RWPE1 (cell line): ENCODE data around the gene PDE7B.
A peak's percentile ranks its signal among the peaks of the same experiment; 100 is the strongest.

Experiments
- CTCF ChIA-PET: fragments of 350-600 bp; sonication (Branson Sonifier 250); formaldehyde crosslinking; extraction: SDS; loops from one replicate; lab custom pipeline; 2021; lab: Yijun Ruan, JAX
- POLR2A ChIA-PET: fragments of 400-600 bp; formaldehyde crosslinking; extraction: SDS; loops from one replicate; lab custom pipeline; 2020; ENCODE audit warnings: antibody characterized with exemption; ENCODE audit not compliant: low non-redundant PET; lab: Yijun Ruan, JAX
- DNase-seq: peaks from one replicate; pipeline ENCODE4 v3.0.0; 2012; ENCODE audit warnings: low spot score
- H3K27ac ChIP-seq: fragments of 450-650 bp; 2 replicates; pipeline ENCODE4 v1.5.1; 2017
- TF ChIP-seq, protein P1 (sequence below): fragments of 450-650 bp; conservative IDR thresholded peaks from 2 replicates; pipeline ENCODE4 v1.5.1; 2017; ENCODE audit warnings: low read depth, mild to moderate bottlenecking

The PDE7B gene

DNA sequence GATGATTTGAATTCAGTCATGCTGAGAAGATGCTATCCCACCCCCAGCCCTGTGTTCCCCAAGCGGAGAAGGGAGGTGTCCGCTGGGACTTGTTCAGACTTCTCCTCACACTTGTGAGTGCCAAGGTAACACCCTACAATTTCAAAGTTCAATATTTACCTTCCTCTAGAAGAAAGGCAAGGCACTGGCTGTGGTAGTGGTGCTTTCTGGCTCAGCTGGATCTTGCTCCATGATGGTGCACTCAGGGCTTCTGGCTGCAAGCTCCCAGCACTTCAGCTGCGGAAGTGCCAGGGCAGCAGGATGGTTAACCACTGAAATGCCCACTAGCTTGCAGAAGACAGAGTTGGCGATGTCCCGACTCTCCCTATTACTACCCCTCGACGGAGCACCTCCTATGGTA lies 263.2 kb downstream of the PDE7B start:
- POLR2A ChIA-PET = no interaction called here

DNA sequence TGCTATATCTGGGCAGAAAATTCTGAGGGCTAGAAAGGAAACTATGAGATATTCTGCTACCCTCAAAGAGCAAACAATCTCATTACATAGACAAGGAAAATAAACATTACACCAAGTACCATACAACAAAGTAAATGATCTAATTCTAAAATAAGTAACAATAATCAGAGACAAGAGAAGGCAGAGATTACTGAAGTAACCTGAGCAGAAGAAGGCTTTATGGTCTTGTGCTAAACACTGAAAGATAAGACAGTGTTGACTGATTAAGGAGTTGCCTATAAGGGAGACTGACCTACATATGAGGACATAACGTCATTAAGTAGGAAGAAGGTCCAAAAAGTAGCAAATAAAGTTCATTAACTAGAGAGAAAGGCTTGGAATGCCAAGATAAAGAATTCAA lies 264.4 kb downstream of the PDE7B start:
- H3K27ac ChIP-seq = no peak overlapping the region
- ChIA-PET CTCF (no interaction called here), POLR2A (no interaction called here)
- DNase-seq = no peak
- TF ChIP-seq, protein P1, sequence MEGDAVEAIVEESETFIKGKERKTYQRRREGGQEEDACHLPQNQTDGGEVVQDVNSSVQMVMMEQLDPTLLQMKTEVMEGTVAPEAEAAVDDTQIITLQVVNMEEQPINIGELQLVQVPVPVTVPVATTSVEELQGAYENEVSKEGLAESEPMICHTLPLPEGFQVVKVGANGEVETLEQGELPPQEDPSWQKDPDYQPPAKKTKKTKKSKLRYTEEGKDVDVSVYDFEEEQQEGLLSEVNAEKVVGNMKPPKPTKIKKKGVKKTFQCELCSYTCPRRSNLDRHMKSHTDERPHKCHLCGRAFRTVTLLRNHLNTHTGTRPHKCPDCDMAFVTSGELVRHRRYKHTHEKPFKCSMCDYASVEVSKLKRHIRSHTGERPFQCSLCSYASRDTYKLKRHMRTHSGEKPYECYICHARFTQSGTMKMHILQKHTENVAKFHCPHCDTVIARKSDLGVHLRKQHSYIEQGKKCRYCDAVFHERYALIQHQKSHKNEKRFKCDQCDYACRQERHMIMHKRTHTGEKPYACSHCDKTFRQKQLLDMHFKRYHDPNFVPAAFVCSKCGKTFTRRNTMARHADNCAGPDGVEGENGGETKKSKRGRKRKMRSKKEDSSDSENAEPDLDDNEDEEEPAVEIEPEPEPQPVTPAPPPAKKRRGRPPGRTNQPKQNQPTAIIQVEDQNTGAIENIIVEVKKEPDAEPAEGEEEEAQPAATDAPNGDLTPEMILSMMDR = no peak

More for the DNA sequence above, 263.2 kb downstream of the PDE7B start:
- DNase-seq = no peak
- CTCF ChIA-PET = no interaction called here
- TF ChIP-seq, protein P1 = no peak
- H3K27ac ChIP-seq = no peak overlapping the region

DNA sequence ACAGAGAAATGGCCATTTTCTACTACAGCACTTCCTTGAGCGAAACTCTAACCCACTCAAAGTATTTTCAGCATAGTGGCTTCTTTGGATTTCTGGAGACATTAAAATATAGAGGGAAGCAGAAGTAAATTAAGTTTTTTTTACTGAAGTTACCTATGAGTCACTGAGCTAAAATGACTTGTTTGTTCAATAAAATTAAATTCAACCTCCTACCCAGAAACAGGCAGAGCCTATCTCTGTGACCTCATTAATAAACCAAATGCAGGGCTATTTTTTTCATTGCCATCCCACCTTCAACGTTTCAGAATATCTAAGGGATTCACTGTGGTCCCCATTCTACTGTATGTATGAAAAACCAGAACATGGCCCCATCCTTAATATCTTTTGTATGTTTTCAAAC lies 265.6 kb downstream of the PDE7B start:
- TF ChIP-seq, protein P1 = no peak
- no peak for DNase-seq
- POLR2A ChIA-PET = no interaction called here
- CTCF ChIA-PET = interaction anchor here (0.7 kb wide), 1 partner anchor 20 kb away, joined by 3 read pairs; no protein-coding TSS in a partner anchor
- H3K27ac ChIP-seq = no peak overlapping the region

DNA sequence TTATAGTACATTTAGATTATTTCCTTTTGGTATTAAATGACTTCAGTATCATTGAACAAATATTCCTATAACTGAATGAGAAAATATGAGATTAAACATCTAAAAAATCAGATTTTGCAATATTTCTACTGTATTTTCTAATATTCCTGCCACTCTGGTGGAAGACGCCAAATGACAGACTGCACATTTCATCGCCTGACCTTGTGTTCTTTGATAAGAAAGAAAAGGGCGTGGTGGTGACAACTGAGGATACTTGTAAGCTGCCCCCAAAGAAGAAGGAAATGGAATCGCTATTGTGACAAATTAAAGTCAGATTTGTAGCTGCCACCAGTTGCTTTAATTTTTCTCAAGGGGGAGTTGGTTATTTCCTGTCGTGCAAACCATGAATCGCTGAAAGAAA lies 267.3 kb downstream of the PDE7B start:
- TF ChIP-seq, protein P1 = no peak
- POLR2A ChIA-PET = no interaction called here
- DNase-seq = no peak
- no peak overlapping the region for H3K27ac ChIP-seq
- CTCF ChIA-PET = no interaction called here

DNA sequence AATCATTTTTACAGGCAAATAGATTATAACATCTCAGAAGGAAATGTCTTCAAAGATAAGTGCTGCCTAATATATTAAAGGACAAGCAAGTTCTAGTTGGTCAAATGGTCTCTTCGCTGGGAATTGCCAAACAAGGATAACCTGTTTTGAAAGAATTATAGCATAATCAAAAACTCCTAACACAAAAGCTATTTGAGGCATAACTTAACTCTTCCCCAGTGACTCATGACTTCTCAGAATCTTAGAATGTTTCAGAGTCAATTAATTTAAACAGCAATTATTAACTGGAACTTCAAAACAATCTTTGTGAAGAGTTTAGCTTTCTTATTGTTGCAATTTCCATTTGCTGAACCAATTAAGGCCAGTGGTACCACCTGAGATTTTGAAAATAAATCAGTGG lies 272.0 kb downstream of the PDE7B start:
- TF ChIP-seq, protein P1 = no peak
- ChIA-PET CTCF (interaction anchor here (1.7 kb wide), 1 partner anchor 10 kb away, joined by 14 read pairs; no protein-coding TSS in a partner anchor), POLR2A (no interaction called here)
- peak; percentile 16 for DNase-seq
- no peak overlapping the region for H3K27ac ChIP-seq

DNA sequence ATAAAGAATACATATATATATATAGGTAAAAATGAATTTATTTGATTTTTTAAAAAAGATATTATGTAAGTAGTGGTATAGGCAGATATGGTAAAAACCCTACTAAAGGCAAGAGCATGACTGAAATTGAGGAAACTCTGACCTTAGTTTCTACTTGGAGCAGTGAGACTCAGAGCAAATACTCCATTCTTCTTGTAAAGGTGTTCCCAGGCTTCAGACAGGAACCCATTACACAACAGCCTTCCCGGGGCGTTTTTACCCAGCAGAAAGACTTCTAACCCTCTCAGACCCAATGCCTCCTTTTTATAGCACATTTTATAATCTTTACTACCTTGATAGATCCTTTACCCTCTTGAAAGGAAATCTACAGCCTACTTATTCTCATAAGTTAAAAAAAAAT lies 274.1 kb downstream of the PDE7B start:
- no peak for DNase-seq
- TF ChIP-seq, protein P1 = no peak
- ChIA-PET CTCF (no interaction called here), POLR2A (no interaction called here)
- no peak overlapping the region for H3K27ac ChIP-seq
